Inferior parietal cortex (tissue), 1 donor: ENCODE measurements around the gene RAB5IF.
A peak's percentile ranks its signal among the peaks of the same experiment; 100 is the strongest.
"Not testable (repeated sequence)": the region's sequence is repeated elsewhere in the genome, so short reads cannot be mapped to it uniquely, and the experiment has no call there.

Experiments used
- DNase-seq: peaks from one replicate; pipeline ENCODE4 v3.0.0-alpha.2; 2016; ENCODE audit errors: extremely low spot score

The RAB5IF gene

GRCh38 chr20:36585410-36586125, 20.0 kb upstream of the RAB5IF start:
- no peak for DNase-seq

GRCh38 chr20:36587388-36588070, 18.1 kb upstream of the RAB5IF start:
- DNase-seq: no peak

DNA sequence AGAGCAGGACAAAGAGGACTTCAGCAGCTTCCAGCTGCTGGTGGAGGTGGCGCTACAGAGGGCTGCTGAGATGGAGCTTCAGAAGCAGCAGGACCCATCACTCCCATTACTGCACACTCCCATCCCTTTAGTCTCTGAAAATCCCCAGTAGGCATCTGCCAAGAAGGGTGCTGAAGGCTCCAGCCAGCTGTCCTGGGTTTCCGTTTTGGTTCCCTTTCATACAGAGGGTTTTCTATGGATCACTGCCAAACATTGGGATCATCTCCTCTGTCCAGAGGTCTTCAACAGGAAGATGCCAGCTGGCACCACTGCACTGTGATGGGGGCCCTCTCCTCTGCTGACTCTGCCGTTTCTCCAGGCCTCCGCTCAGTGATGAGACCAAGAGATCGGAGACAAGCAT, 14.3 kb upstream of the RAB5IF start:
- no peak for DNase-seq

DNA sequence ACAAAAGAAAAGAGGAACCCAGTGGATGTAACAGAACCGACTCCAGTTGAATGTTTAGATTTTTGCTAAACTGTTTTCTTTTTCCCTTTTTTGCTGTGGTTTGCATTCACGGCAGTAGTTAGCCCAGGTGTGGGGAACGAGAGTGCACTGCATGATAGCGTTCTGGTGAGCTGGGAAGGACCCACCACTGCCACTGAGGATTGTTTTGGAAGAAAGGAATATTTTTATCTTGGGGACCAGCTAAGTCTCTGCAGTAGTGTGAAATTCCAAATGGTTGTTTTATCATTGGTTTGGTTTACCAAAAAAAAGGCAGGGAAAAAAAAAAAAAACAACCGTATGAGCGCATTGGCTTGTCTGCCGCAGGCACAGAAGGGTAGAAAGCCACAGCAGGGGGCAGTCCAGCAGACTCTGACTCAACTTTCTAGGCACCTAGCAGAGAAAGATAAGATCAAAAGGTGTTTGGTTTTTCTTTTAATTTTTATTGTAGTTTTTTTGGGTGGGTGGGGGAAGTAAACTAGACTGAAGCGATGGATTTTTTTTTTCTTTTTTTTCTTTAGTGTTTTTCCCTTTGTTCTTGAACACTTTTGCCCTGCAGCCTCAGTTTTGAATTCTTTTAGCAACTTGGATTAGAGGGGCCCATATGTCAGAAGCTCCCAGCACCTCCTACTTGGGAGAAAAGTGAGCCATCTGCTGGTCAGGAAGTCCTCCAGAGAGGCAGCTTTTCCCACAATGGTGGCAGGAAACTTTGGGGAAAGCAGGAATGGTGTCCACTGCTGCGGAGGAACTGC, 13.5 kb upstream of the RAB5IF start:
- peak; percentile 48 for DNase-seq

DNA sequence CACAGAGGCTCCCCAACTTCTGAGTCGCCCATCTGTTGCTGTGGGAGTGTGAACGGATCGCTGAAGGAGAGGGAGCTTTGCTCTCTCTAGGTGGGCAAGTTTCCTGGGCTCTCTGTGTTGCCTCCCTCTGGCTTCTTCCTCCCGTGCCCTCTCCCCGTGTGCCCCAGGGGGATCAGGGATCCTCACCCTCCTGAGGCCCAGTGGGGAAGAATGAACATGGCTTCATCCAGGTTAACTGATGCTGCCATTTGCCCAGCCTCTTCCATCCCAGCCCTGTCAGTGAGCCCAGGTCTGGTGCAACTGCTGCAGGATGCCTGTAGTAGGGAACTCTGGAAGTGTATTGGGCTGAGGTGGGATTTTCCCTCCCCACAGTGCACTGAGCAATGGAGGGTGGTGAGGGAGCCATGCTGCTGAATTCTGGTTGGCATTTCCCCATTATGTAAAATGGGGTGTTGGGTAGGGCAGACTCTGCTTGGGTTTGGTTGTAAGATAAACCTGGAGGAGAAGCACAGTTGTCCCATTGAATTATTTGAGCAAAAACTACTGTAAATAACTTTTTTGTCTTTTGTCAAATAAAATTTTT, 12.1 kb upstream of the RAB5IF start:
- no peak for DNase-seq

- DNase-seq: peak; percentile 17
These were observed 5.7 kb upstream of the RAB5IF start for GRCh38 chr20:36599912-36600345.

- DNase-seq: no peak
These were observed 4.0 kb upstream of the RAB5IF start for GRCh38 chr20:36601540-36601939.

- no peak for DNase-seq
These were observed 604 bp upstream of the RAB5IF start for GRCh38 chr20:36604952-36605398.

DNA sequence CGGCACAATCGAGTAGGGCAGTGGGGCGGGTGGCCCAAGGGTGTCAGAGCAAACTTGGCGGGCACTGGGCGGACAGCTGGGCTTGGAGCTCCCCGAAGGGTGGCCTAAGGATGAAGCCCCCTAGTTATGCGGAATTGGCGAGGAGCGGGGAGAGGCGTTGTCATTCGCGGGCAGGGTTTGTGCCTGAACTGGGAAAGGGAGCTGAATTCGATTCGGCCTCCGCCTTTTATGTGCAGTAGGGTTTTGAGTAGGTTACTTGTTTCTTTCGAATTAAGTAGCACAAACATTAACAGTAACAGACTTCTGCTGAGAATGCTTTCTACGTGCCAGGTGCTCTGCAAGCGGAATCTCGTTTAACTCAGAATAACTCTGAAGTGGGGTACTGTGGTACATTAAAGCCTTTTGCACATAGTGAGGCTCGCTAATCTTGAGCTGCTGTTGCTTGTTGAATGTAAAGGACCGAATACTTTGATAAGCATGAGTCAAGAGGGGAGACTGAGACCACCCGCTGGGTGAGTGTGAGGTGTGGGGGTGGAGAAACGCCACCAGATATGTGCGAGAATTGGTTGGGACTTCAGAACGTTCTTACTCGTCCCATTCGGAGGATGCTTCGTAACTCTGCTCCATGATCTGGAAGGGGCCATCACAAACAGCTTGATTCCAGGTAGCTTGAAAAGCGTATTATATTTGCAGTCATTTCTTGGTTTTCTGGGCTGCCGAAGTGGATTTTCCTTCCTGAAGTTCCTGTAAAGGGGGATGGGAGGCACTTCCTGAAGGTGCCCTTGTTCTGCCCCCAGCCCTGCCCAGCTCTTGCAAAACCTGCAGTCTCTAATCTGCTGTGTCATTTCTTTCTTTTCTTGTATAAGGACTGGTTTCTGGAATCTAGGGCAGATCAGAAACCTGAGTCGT, 833 bp downstream of the RAB5IF start:
- no peak for DNase-seq

GRCh38 chr20:36607586-36608387, 2.2 kb downstream of the RAB5IF start:
- DNase-seq: no peak

DNA sequence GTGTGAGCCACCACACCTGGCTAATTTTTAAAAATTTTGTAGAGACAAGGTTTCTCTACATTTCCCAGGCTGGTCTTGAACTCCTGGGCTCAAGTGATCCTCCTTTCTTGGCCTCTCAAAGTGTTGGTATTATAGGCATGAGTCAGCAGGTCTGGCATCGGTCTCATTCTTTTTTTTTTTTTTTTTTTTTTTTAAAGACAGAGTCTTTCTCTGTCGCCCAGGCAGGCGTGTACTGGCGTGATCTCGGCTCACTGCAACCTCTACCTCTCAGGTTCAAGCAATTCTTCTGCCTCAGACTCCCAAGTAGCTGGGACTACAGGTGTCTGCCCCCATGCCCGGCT, 2.8 kb downstream of the RAB5IF start:
- DNase-seq: not testable (repeated sequence)

GRCh38 chr20:36611625-36612024, 6.0 kb downstream of the RAB5IF start:
- DNase-seq: no peak

DNA sequence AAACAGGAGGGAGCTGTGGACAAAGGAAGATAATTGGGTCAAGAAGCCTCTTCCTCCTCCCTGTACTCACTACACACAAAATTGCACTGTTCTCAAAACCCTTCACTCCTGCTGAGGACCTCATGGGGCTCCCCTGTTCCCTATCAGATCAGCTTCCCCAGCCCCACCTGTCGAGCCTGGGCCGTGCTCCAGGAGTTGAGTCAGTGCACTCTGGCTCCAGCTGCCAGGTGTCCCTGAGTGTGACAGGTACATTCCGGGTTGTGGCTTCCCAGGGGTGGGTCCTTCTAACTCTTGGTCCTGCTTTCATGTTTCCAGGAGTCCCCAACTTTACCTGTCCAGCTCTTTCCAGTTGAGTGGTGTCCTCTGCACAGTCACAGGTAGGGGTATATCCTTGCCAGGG, 8.4 kb downstream of the RAB5IF start:
- DNase-seq: no peak

DNA sequence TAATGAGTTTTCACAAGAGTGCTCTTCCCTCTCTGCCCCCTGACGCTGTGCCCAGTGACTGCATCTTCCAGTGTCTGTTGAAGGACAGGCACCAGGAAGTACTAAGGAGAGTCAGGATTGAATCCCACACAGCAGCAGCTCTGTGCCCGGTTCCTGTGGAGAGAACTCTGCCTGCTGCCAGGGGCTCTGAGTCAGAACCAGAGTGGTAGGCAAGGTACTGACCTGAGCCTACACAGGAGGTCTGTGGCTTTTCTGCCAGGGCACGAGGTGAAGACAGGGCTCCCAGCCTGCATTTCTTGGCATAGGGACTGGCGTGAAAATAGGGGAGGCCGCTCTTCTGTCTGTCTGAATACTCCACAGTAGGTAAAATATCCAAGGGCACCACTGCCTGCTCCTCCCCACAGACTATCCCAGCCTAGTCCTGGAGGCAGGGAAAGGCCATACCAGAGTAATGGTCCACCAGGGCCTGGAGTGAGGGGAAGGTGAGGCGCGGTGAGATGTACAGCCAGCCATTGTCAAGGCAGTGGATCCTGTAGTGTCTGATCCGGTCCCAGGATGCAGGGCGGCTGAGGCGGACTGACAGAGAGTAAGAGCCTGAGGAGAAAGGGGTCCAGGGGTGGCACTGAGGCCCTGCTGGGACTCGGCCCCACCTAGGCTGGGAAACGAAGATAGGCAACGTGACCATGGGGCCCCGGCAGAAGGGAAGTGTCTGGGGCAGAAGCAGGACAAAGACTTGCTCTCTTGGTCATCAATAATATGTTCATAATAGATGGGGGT, 9.4 kb downstream of the RAB5IF start:
- DNase-seq: no peak

DNA sequence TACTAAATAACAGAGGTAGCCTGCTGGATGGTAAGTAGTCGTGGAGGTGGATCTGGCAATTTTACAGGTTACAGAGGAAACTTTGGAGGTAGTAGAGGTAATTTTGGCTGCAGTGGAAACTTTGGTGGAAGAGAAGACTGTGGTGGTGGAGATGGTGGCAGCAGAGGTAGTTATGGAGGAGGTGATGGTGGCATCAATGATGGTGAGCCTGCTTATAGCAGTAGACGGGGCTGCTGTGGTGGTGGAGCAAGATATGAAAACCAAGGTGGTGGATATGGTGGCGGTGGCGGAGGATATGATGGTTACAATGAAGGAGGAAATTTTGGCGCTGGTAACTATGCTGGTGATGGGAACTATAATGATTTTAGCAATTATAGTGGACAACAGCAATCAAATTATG, 15.3 kb downstream of the RAB5IF start:
- no peak for DNase-seq

DNA sequence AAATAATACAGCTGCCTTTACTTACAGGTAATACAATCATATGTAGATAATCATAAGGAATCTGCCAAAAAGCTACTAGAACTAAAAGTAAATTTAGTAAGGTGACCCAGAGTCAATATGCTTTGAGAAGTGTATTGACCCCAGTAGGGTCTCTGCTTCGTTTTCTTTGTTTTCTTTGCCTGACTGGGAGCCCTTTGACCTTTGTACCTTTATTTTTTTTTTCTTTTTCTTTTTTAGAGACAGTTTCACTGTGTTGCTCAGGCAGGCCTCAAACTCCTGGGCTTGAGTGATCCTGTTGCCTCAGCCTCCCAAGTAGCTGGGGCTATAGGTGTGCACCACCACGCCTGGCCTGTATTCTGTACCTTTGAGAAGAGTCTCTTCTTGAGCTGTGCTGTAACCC, 17.9 kb downstream of the RAB5IF start:
- DNase-seq: no peak

DNA sequence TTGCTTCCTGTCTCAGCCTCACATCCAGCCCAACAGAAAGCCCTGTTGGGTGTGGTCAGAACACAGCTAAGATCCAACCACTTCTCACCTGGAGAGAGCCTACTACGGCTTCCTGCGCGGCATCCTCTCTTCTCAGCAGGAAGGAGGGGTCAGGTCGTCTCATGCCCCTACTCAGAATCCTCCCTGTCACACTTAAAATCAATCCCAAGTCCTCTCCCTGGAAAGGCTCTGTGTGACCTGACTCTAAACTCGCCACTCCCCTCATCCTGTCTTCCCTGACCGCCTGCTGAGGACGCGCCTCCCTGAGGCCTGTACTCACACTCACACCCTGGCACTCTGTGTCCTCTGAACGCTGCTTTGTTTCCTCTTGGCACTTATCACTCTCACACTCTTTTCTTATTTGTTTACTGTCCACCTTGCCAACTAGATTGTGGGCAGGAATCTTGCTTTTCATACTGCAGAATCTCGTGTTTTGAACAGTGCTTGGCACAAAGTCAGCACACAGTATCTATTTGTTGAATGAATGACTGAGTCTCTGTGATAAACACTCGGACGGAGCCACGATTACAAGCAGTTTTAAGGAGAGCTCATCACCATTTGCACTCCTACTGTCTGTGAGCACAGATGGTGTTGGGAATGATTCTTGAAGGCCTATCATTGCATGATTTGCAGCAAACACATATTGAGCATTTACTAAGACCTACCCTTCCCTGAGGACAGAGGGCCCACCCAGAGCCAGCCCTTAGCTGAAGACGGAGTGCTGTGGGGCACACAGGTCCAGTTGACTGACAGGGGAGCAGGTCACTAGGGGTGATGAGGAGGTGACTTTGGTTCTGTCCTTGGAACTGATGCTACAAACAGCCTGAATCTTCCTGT, 18.7 kb downstream of the RAB5IF start:
- DNase-seq: peak; percentile 22

- DNase-seq: no peak
These were observed 19.4 kb downstream of the RAB5IF start for GRCh38 chr20:36624944-36625324.

DNA sequence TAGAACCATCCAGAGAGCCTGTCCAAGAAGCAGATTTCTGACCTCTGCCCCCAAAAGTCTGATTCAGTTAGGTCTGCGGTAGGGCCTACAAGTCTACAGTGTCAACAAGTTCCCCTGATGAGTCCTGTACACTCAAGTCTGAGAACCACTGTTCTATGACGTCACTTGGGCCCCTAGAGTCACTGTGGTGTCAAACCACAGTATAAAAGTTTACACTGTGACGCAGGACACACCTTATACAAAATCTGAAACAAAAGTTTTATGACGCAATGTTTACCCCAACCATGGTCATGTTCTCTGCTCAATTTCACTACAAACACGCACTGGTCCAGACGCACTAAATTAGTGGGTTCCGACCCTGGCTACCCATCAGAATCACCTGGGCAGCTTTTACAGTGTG, 22.5 kb downstream of the RAB5IF start:
- DNase-seq: no peak
